HG03039 (cell line): ENCODE measurements around the gene PSMD5.
"Not testable (repeated sequence)": the region's sequence is repeated elsewhere in the genome, so short reads cannot be mapped to it uniquely, and the experiment has no call there.

Source experiments
- ATAC-seq: cut with Tn5 transposase; IDR thresholded peaks from one replicate; pipeline ENCODE4 v1.9.1; 2021; ENCODE audit warnings: mild to moderate bottlenecking, moderate library complexity; ENCODE audit not compliant: unreplicated experiment

The PSMD5 gene

DNA sequence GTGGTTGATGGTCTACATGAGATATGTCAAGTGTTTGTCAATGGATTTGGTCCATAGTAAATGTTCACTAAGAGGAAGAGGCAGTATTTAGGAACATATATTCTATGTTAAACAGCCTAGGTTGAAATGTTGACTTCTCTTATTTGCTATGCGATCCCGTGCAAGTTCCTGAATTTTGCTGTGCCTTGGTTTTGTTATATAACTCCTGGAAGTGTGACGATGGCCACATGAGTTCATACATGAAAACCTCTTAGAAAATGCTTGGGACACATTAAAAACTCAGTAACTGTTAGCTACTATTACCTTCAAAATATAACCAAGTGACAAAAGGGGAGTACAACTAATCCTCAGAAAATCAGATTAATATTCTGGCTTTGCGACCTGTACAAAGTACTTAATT lies 27.6 kb downstream of the PSMD5 start:
- no peak for ATAC-seq

DNA sequence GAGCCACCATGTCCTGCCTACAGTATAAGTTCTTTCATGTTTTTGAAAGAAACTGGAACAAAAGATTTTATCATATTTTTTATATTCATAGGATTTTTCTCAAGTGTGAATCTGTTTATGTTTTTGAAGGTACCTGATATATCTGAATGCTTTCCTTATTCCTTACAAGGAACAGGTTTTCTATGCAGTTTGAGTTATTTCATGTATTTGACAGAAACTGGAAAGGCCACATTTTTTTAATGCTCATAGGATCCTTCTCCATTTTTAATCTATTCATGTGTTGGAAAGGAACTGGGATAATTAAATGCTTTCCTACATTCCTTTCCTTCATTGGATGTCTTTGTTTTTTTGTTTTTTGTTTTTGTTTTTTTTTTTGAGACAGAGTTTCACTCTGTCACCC lies 33.8 kb downstream of the PSMD5 start:
- ATAC-seq: no peak

- ATAC-seq: no peak
Measured at GRCh38 chr9:120807607-120808379, 34.9 kb downstream of the PSMD5 start.

DNA sequence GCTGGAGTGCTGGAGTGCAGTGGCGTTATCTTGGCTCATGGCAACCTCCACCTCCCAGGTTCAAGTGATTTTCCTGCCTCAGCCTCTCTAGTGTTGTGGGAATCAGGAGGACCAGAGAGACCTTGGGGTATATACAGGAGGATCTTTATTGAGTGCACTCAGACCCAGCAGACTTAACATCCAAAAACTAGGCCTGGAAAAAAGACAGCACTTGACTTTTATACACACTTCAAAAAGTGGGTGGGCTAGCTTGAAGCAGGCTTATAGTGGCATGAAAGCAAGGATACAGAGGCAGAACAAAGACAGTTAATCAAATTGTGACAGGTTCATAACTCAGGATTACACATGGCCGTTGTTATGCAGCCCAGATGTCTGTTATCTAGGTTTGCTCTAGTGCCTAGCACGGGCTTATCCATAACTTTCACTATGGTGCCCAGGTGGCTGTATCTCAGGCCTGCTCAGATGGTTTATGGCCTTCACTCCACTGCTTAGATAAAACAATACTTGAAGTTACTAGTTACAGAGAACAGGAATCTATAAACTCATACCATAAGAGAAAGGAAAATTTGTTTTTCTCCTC lies 37.8 kb downstream of the PSMD5 start:
- not testable (repeated sequence) for ATAC-seq

- no peak for ATAC-seq
Measured at GRCh38 chr9:120801441-120801840, 41.3 kb downstream of the PSMD5 start.

DNA sequence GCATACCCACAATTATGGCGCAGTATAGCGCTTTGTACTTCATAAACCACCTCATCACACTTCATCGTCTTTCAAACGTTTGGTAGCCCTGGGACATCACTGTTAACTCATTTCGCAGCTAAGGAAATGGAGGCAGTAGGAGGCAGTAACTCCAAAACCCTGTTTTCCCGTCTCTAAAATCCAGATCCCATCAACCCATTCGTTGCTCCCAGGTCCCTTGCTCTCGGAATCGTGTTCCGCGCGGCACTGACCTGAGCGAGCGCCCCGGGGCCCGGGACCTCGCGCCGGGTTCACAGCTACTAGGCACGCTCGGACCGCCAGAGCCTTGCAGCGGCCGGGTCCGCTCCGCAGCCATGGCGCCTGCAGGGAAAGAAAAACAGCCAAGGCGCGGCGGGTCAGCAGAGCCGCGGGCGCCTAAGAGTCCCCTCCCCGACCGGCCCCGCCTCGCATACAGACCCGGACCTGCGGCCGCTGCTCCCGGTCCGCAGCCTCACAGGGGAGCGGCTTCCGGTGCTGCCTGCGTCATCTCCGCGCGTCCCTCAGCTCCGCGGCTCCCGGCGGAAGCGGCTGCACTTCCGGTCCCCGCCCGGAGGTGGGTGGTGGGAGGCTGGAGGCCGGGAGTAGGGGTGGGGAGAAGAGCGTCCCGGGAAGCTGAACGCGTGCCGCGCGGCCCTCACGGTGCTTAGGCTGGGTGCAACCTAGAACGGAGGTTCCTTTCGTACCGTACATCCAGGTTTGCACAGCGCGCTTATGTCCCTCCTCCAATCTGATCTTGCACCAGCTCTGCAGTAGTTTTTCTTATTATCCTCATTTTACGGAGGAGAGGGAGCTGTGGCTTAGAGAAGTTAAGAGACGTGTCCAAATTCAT lies 49.6 kb downstream of the PSMD5 start, which contains the start of gene FBXW2:
Gene FBXW2 (minus strand): TSS at position 519 of the 868 bp plus-strand sequence. CDS start 5,158 bp downstream, outside the sequence.
- peak; percentile 91 for ATAC-seq

DNA sequence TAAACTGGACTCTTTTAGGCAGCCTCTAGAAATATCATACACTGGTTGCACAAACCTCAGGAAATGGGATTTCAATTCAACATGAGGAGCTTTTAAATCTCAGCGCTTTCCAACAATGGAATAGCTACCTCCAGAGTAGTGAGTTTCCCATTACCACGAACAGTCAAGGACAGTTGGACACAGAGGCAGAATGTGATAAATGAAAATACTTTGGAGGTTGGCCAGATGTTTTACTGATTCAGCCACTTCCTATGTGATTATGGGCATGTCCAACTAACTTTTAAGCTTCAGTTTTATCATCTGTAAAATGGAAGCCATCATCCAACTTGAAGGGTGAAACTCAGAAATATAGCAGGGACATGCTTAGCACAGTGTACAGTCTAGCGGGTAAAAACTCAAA lies 51.6 kb downstream of the PSMD5 start:
- ATAC-seq: no peak

- ATAC-seq: no peak
Measured at GRCh38 chr9:120787933-120788332, 54.8 kb downstream of the PSMD5 start.

DNA sequence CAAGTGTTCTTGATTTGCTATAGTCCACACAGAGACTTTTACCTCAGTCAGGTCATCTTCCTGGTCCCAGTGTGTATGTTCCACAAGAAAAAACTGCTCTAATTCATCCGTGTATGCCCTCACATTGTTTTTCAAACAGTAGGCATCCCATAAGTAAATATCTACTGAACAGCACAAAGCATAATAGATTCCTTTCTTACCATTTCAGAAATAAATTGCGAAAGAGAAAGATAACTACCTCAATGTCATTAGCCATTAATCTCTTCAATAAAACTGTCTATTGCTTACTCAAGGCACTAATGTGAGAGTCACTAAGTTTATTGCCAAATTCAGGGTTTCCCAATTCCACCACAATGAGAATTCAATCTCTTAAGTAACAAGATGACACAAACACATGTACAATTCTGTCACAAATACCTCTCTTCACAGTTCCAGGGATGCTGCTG lies 59.1 kb downstream of the PSMD5 start:
- no peak for ATAC-seq

DNA sequence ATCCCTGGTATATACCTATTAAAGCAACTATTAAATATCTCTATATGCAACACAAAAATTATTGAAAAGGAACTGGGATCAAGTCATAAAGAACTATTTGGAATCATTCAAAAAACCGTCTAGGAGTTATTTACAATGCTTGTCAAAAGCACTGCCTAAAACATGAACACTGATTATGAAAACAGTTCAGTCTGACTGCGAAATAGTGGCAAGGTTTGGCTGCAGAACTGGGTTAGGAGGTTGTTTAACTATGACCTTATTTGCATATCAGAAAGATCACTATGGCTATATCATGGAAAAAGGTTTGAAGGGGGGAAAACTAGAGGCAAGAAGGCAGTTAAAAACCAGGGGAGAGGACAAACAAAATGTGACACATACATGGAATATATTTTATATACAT lies 61.5 kb downstream of the PSMD5 start:
- ATAC-seq: no peak

DNA sequence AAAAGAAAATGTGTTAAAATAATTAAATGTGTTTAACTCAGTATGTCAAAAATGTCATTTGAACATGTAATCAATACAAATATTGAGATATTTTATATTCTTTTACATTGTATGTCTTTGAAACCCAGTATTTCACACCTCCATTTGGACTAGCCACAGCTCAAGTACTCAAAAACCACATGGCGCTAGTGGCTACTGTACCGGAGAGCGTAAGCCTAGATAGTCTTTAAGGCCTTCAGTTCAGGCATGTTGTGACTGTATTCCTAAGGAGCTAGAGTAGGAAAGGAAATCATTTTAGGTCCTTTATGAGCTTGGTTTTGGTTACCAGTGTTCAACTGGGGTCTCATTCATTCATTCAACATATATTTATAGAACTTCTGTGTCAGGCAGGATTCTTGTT lies 62.4 kb downstream of the PSMD5 start:
- no peak for ATAC-seq

- ATAC-seq: no peak
Measured at GRCh38 chr9:120779227-120779626, 63.5 kb downstream of the PSMD5 start.

DNA sequence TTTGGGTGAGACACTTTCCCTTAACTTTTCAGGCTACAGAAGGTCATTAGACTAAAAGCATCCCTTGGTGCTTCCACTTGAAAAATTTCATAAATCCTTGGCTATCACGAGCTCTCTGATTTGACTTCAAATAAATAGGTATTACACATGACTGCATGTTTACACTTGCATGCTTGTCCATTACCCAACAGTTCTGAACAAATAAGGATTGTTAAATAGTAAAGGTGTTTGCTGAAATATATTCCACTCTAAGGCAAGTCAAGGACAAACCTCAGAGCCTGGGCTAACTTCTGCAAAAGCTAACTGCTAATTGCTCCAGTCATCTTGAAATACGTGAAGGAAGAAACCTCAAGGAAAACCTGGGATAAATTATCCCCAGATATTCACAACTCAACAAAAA lies 64.0 kb downstream of the PSMD5 start:
- ATAC-seq: no peak

DNA sequence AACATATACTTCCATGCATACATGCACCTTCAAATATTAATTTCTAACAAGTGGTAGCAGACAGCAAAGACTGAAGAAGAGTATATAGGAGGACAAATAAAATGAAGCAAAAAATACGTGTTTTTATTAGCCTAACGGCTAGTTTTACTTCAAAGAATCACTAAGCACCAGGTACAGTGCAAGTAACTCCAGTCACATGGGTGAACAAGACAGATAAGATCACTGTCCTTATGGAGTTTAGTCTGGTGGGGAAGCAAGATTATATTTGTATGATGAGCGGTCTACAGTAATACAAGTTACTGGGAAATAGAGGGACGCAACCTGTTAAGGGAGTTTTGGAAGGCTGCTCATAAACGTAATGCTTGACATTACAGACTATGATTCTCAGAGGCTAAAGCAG lies 65.5 kb downstream of the PSMD5 start:
- no peak for ATAC-seq

DNA sequence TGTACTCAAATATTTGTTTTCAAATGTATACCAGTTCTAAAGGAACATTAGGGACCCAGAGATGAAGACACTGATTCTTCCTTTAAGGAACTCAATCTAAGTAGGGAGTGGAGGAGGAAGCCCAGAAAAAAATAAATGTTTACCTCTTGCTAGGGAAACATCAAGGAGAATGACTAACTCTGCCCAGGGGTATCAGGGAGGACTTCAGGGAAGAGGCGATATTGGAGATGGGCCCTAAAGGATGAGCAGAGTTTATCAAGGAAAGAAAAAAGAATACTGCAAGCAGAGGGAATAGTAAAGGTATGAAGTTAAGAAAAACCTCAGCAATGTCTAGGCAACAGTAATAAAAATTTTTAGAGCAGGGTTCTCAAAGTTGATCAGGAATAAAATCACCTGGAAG lies 65.9 kb downstream of the PSMD5 start:
- no peak for ATAC-seq

GRCh38 chr9:120775859-120776258 lies 66.9 kb downstream of the PSMD5 start:
- ATAC-seq: no peak

GRCh38 chr9:120774719-120775118 lies 68.0 kb downstream of the PSMD5 start:
- no peak for ATAC-seq

DNA sequence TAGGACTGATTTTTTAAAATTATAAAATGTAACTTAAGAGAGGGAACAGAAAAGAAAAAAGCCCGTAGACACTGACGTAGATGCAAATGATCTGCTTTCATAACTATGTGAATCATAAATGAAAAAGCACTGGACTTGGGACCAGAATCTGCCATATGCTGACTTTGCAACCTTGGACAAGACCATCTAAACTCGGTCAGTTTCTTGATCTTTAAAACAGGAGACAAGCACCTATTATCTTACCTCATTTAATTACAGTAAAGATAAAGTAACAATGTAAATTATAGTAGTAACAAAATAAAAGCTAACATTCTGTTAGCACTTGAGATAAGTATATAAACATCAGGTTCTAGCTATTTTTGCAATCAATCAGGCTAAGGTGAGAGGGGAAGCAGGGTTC lies 69.5 kb downstream of the PSMD5 start:
- ATAC-seq: no peak

- no peak for ATAC-seq
Measured at GRCh38 chr9:120770931-120771330, 71.8 kb downstream of the PSMD5 start.

DNA sequence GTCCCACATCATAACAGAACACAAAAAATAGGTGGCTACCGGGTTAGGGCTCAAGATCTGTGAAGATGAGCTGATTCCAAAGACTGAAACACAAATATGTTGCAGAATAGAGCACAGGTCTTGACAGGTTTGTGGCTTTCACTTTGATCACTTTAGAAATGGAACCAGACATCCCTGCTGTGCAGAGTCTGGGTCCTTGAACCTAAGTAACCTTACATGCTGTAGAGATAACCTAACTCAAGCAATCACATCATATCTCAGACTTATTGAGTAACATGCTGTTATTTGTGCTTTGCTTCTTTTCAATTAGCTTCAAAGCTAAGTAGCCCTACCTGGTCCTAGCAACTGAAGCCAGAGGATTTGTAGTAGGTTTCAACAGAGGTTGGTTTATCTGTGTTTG lies 73.8 kb downstream of the PSMD5 start:
- ATAC-seq: no peak

DNA sequence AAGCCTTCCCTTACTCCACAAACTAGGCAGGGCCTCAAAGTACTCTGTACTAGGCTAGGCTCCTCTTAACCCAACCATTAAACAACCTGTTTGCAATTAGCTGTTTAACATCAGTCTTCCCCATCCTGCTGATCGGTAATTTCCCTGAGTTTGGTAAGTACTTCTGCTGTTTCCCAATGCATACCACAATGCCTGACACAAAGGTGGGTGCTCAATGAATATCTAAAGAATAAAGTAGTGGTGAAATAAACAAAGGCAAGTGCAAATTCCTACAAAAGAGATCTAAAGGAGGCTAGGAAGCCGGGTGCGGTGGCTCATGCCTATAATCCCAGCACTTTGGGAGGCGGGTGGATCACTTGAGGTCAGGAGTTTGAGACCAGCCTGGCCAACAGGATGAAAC lies 74.5 kb downstream of the PSMD5 start:
- ATAC-seq: no peak

DNA sequence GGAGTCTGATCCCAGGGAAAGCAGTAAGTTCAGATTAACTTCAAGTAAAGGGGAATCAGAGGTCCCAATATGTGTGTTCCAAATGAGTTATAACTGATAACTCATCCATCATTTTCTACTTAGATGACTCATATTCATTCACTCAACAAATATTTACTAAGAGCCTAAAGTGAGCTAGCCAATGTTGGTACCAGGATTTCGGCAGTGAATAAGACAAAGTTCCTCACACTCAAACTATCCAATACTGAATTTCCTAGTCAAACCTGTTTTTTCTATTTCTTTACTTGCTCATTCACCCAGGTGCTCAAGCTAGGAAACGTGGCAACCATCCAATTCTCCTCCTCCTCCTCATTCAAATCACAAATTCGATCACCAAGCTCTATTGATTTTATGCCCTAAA lies 75.3 kb downstream of the PSMD5 start:
- no peak for ATAC-seq
